ENCODE data around the gene NME4. TPM values are rescaled to one million over a fixed set of nuclear protein-coding genes. Genes with fewer than 3 reads are reported as not detected.

NME4 gene
- total RNA-seq, 2 experiments from 2014 or later = 22.9 to 24.2 TPM

GRCh38 chr16:401468-402348 lies 4.7 kb downstream of the NME4 start, which contains the start of gene DECR2:
DECR2 (plus strand) TSS chr16:401885; CDS start chr16:401964, 79 bp downstream.
- ChIA-PET CTCF (interaction anchor here (0.7 to 2.6 kb wide), 6 partner anchors 9 to 167 kb away, joined by 3 to 11 read pairs (median 6); partner anchors contain the start of genes FAM234A and RAB11FIP3), POLR2A (interaction anchor here (0.6 to 1.7 kb wide), 5 partner anchors 9 to 32 kb away, joined by 3 to 7 read pairs (median 3); partner anchors contain the start of gene RAB11FIP3)
- ATAC-seq = peak; percentile 93

GRCh38 chr16:404971-405486 lies 8.0 kb downstream of the NME4 start:
- no peak overlapping the region for H3K27ac Mint-ChIP-seq
- DNase-seq (no peak), ATAC-seq (no peak)
- intact Hi-C loops (cut with micrococcal nuclease) = no loop called here
- peaks cover 2% of the 10 kb centered on the region for H3K36me3 Mint-ChIP-seq (ENCODE audit: low read depth)
- no peaks in the 10 kb centered on the region for H3K27me3 Mint-ChIP-seq
- CTCF ChIA-PET = no interaction called here
- POLR2A ChIA-PET = interaction anchor here (0.6 kb wide), 1 partner anchor 158 kb away, joined by 3 read pairs; no protein-coding TSS in a partner anchor
- no peak overlapping the region for H3K4me3 Mint-ChIP-seq
- TF ChIP-seq CTCF (IDR thresholded peaks at IDR 0.05) = no peak
- H3K4me1 Mint-ChIP-seq (ENCODE audit: low read depth) = peaks cover 7% of the 10 kb centered on the region
- no peaks in the 10 kb centered on the region for H3K9me3 Mint-ChIP-seq

More at GRCh38 chr16:401468-402348, 4.7 kb downstream of the NME4 start, which contains the start of gene DECR2:
- peaks cover under 1% of the 10 kb centered on the region for H3K27me3 Mint-ChIP-seq
- peak within 1 kb of the TSS; percentile 83 for H3K27ac Mint-ChIP-seq
- H3K4me1 Mint-ChIP-seq (ENCODE audit: low read depth) = peaks cover 13% of the 10 kb centered on the region
- DNase-seq = peak; percentile 99
- H3K4me3 Mint-ChIP-seq = peak within 1 kb of the TSS; percentile 83
- H3K36me3 Mint-ChIP-seq (ENCODE audit: low read depth) = peaks cover 2% of the 10 kb centered on the region
- intact Hi-C loops (cut with micrococcal nuclease) = no loop called here
- TF ChIP-seq CTCF (IDR thresholded peaks at IDR 0.05) = peak; percentile 68
- no peaks in the 10 kb centered on the region for H3K9me3 Mint-ChIP-seq

GRCh38 chr16:405548-406506 lies 8.8 kb downstream of the NME4 start:
- CTCF ChIA-PET = no interaction called here
- Mint-ChIP-seq H3K27ac (no peak overlapping the region), H3K36me3 (ENCODE audit: low read depth) (no peaks in the 10 kb centered on the region), H3K9me3 (no peaks in the 10 kb centered on the region), H3K27me3 (no peaks in the 10 kb centered on the region), H3K4me3 (no peak overlapping the region), H3K4me1 (ENCODE audit: low read depth) (no peaks in the 10 kb centered on the region)
- DNase-seq (no peak), ATAC-seq (no peak)
- intact Hi-C loops (cut with micrococcal nuclease) = no loop called here
- POLR2A ChIA-PET = interaction anchor here (0.6 to 0.9 kb wide), 3 partner anchors 73 to 159 kb away, joined by 3 read pairs; no protein-coding TSS in a partner anchor
- TF ChIP-seq CTCF (IDR thresholded peaks at IDR 0.05) = no peak

GRCh38 chr16:407253-407652 lies 10.3 kb downstream of the NME4 start:
- no peak for DNase-seq
- H3K36me3 Mint-ChIP-seq (ENCODE audit: low read depth) = no peaks in the 10 kb centered on the region
- ATAC-seq = no peak
- no peaks in the 10 kb centered on the region for H3K27me3 Mint-ChIP-seq
- no peak for TF ChIP-seq CTCF (IDR thresholded peaks at IDR 0.05)
- intact Hi-C loops (cut with micrococcal nuclease) = no loop called here
- no peaks in the 10 kb centered on the region for H3K9me3 Mint-ChIP-seq
- H3K27ac Mint-ChIP-seq = no peak overlapping the region
- H3K4me1 Mint-ChIP-seq (ENCODE audit: low read depth) = no peaks in the 10 kb centered on the region
- ChIA-PET POLR2A (no interaction called here), CTCF (no interaction called here)
- H3K4me3 Mint-ChIP-seq = no peak overlapping the region
